GM18505 (cell line): ENCODE results near the gene SPG21.
"Not testable (repeated sequence)": the region's sequence is repeated elsewhere in the genome, so short reads cannot be mapped to it uniquely, and the experiment has no call there.

Experiments used
- ATAC-seq: cut with Tn5 transposase; IDR thresholded peaks from one replicate; pipeline ENCODE4 v1.9.1; 2021; ENCODE audit not compliant: unreplicated experiment
- POLR2A ChIP-seq: IDR thresholded peaks from 4 replicates; pipeline ENCODE4 v1.6.1; 2011; ENCODE audit warnings: borderline replicate concordance; ENCODE audit not compliant: insufficient read depth, insufficient read length; ENCODE audit errors: extremely low read depth

The SPG21 gene

GRCh38 chr15:65021488-65021887 is 31.8 kb upstream of the SPG21 start:
- no peak for TF ChIP-seq POLR2A
- no peak for ATAC-seq

GRCh38 chr15:65020419-65020818 is 30.7 kb upstream of the SPG21 start:
- ATAC-seq = no peak
- no peak for TF ChIP-seq POLR2A

- ATAC-seq = not testable (repeated sequence)
Measured at GRCh38 chr15:65011198-65011597, 21.5 kb upstream of the SPG21 start.

GRCh38 chr15:65008983-65009382 is 19.3 kb upstream of the SPG21 start:
- ATAC-seq = no peak
- no peak for TF ChIP-seq POLR2A

- TF ChIP-seq POLR2A = no peak
- no peak for ATAC-seq
Measured at GRCh38 chr15:65006876-65007275, 17.2 kb upstream of the SPG21 start.

- ATAC-seq = no peak
- TF ChIP-seq POLR2A = no peak
Measured at GRCh38 chr15:65004993-65005392, 15.3 kb upstream of the SPG21 start.

GRCh38 chr15:64997745-64998375 is 8.1 kb upstream of the SPG21 start:
- no peak for ATAC-seq
- no peak for TF ChIP-seq POLR2A

GRCh38 chr15:64997066-64997465 is 7.4 kb upstream of the SPG21 start:
- no peak for TF ChIP-seq POLR2A
- ATAC-seq = no peak

GRCh38 chr15:64993290-64993689 is 3.6 kb upstream of the SPG21 start:
- no peak for ATAC-seq
- TF ChIP-seq POLR2A = no peak

- TF ChIP-seq POLR2A = no peak
- ATAC-seq = no peak
Measured at GRCh38 chr15:64991536-64992135, 1.9 kb upstream of the SPG21 start.

- no peak for TF ChIP-seq POLR2A
- no peak for ATAC-seq
Measured at GRCh38 chr15:64990168-64990470, 405 bp upstream of the SPG21 start.

- TF ChIP-seq POLR2A = no peak
- no peak for ATAC-seq
Measured at GRCh38 chr15:64987136-64987535, 2.6 kb downstream of the SPG21 start.

- TF ChIP-seq POLR2A = no peak
- ATAC-seq = no peak
Measured at GRCh38 chr15:64985366-64986033, 4.2 kb downstream of the SPG21 start.

- TF ChIP-seq POLR2A = no peak
- ATAC-seq = no peak
Measured at GRCh38 chr15:64982472-64982871, 7.2 kb downstream of the SPG21 start.
